HG02588 (cell line): ENCODE data around the gene PDE4D.
"Not testable (repeated sequence)": the region's sequence is repeated elsewhere in the genome, so short reads cannot be mapped to it uniquely, and the experiment has no call there.

Experiments used
- ATAC-seq: cut with Tn5 transposase; IDR thresholded peaks from one replicate; pipeline ENCODE4 v1.9.1; 2021; ENCODE audit warnings: mild to moderate bottlenecking, moderate library complexity; ENCODE audit not compliant: unreplicated experiment

The PDE4D gene

DNA sequence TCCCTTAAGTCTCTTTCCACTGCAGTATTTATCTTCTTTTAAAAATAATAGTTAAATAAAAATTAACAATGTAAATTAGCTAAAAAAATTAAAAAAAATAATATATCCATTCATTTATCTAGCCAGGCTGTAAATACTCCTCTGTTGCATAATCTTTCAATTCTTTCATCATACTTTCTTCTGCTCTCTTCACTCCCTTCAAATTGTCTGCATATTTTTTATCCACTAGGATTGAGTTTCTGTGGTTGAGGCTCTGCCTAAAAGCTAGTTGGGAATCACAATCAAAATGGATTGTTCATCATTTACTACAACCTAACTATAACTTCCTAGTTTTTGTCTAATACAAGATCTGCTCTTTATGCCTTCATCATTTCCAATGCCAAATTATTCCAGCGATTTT lies 182.2 kb downstream of the PDE4D start:
- no peak for ATAC-seq

DNA sequence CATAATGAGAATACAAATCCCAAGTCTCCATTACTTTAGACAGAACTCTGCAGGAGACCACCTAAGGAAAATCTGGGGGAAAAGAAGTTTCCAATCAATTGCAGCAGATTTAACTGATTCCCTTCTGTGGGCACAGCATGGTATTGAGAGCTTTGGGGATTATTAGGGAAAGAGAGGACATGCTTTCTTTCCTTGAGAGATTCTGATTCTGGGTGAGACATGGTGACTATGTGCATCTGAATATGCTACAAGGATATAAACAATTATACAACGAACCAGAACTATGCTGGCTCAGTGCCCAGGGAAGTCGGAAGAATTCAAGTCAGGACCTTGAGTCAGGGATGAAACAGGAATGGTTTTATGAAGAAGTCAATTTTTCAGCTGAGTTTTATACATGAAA lies 183.7 kb downstream of the PDE4D start:
- ATAC-seq: no peak

DNA sequence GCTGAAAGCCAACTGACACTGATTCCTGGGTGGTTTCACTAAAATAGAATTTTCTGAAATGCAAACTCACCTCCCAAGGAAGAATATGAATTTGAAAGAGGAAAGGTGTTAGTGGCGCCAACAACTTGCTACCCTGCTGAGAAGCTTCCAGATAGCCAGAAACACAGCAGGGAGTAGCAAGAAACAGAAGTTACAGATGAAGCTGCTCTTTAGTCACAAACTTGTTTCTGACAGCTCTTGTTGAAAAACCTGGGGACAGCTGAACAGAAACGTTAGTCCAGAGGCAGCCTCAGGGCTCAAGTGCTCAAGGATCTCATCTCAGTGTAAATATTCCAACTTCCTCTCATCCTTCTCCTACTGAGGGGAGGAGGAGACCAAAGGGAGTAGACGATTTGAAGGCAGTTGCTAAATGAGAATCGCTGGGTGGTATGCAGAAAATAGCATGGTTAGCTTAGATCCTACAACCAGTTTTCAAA lies 184.1 kb downstream of the PDE4D start:
- no peak for ATAC-seq

DNA sequence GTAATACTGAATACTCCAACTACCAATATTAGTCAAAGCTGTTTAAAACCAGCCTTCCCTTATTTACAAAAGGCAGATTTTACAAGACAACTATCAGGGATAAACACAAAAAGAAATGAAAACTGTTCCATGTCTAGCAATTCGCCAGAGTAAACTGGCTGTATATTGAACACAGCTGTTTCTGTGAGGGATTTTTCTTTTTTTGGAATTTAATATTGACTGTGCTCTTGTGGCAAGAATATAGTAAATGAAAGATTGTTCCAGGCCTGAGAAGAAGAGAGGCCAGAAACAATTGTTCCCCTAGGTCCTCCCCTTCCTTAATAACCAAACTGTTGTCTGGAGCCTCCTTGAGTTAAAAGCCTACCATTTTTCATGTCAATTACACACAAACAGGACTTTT lies 188.6 kb downstream of the PDE4D start:
- ATAC-seq: no peak

DNA sequence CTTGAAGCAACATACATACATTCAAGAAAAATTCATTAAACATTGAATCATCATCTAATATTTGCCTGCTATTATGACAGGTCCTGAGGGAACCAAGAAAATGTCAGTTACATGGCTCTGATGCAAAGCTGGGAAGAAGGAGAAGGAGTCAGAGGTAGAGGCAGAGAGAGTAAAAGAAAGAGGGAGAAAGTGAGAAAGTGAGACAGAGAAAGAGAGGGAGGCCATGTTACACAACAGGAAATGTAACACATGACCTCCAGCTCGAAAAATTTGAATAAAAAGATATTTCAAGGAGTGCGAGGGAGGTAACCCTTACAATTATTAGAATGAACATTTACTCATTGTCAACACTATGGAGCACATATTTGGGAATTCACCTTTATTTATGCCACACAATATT lies 189.7 kb downstream of the PDE4D start:
- ATAC-seq: no peak

DNA sequence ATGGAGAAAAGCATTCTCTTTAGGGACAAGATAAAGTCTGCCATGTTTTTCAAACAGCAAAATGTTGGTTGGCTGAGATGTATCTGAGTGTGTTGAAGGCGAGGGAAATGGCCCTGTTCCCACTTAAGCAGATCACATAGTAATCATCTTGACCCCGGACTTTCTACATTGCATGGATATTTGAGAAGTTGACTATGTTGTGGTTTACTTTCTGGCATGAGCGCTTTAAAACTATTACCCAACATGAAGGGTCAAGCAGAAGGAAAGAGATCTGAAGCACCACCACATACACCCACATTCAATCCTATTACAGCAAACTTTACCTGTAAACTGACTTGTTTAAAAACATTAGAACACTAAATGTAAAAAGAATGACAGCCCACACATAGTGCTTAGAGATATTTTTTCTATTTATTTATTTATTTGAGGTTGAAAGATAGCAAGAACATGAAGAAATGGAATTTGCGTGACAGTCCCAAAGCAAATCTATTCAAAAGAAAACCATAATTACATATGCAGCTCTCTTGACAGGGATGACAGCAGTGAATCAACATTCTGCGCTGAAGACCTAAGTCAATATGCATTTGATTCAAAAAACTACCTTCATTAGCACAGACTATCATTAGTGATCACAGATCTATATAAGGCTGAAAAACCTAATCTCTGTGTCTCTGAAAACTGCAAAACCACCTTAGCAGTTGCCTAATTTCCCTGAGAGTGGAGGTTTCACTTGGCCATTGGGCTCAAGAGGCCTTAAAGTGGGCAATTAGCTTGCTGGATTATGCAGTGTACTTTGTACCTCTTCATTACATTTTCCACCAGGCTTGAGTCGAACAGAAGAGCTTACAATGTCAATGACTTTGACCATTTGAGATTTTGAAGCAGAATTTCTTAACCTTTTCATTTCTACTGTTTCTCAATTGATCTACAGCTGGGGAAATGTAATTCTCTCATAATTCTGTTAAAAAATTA lies 195.0 kb downstream of the PDE4D start:
- ATAC-seq: no peak

DNA sequence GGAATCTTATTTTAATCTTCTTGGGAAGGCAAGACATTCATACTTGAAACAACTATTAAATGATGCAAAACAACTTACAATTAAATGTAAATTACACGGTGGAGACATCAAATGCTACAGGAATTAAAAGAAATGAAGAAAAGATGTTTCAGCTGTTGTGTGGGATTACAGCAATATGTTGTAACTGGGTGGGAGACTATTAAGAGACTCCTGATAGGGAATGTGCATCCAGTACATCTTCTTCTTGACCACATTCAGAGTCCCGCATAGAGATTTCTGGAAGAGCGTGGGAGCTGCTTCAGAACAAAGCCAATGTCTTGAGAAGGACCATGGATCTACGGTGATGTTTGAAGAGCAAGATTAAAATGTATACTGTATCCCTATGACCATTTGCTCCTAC lies 199.1 kb downstream of the PDE4D start:
- ATAC-seq: no peak

DNA sequence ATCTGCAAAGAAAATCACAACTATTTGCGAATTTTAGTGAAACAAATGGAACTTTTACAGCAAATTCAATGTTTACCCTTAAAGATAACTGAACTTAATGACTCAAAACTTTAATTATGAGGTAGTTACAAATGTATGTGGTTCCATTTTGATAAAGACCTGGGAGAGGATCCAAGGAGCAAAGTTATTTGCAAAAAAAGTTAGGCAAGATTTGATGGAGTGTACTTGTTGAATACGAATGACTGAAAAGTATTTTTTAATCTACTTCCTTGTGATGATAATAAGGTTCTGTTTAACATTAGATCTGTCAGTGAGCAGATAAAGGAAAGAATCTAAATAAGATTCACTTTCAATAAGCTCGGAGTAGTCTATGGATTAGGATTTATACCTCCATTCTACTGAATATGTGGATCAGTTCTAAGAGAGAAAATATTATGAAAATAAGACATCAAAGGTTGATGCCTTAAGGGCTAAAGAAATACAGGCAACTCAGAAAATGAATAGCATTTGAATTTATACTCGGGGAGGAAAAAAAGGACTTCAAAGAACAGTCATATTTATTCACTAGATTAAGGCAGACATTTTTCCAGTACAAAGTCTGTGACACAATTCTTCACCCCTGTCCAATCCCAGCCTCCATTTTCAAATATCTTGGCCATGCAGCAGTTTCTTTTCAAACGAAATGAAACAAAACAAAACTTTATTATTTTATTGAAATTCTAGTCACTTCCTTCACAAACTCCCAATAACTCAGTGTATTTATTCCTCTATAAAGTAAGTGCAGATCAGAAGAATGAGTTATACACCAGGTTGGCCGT lies 199.8 kb downstream of the PDE4D start:
- no peak for ATAC-seq

DNA sequence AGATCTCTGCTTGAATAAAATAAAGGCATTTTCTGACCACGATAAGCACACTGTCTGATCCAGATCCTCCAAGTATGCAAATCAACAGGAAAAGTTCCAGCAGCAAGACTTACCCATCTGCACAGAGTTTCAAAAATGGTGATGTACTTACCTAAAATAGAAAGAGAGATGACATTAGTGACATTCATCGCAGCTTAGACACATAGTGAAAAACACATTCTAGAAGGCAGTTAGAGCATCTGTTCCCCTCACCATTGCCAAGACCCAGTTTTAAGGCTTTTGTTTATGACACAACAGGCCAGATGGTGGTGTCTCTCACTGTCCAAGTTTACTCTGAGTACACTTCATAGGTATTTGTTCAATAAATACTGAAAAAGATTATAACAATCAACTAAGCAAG lies 207.7 kb downstream of the PDE4D start:
- peak; percentile 82 for ATAC-seq

DNA sequence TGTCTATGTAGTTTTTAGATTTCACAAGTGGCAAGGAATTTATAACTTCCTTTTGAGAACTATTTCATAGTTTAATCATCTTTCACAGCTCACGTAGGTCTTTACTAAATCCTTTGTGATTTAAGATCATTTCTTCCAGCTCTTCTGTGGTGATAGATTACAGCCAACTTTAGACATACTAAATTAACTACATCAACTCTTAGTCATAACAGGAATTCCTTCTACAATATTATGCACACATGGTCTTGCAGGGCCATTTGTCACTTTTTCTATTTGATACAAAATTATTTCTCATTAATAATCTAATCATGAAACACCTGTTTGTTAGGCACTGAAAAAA lies 208.4 kb downstream of the PDE4D start:
- no peak for ATAC-seq

DNA sequence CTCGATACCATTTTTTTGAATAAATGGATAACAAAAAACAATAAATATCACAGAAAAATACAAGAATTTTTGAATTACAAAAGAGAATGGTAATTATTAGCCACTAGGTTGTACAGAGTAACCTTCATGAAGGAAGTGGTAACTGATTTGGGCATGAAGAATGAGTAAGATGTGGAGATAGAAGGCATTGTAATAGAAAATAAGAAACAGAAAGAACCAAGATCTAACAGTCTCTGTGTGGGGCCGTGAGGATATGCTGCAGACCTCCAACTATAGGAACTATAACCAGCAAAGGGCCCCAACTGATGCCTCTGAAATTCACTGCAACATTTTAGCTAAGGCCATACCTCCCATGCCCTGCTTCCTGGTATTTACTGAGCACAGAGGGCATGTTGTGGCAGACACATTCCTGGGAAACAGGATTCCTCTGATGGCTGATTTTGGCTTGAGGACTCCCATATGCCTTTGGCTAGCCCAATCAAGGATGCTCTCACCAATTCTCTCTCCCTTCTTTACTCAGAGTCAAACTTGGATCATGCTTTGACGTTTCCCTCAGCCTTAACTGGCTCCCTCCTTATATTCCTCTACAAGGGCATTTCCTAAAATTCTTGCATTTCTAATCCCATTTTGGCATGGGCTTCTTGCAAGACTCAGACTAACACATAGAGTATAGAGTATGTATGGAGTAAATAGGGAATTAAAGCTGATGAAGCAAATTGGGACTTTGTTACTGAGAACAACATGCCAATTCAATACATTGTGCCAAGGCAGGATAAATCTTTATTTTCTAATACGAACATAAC lies 208.9 kb downstream of the PDE4D start:
- ATAC-seq: no peak

DNA sequence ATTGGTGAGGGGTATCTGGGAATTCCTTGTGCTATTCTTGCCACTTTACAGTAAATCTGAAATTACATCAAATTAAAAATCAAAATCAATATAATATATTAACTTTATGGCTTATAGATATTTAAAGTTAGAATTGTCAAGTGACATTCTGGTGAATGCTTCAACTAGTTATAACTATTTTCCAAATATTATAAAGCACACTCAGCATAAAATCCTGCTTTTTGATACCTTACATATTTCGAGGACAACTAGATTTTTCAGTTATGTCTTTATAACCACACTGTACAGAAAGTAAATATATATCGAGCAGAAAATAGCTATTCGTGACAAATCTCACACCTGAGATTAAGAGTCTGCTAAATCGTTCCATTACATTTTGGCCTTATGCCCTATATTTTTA lies 210.2 kb downstream of the PDE4D start:
- no peak for ATAC-seq

DNA sequence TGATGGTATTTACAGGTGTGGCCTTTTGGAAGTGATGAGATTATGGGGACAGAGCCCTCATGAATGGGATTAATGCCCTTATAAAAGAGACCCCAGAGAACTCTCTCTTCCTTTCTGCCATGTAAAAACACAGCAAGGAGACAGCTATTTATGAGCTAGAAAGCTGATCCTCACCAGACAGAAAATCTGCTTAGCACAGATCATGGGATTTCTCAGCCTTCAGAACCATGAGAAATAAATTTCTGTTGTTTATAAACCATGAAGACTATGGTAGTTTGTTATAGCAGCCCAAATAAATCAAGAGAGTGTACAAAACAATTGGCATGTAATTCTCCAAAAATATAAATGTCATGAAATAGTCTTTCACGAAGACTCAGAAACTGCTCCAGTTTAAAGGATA lies 211.0 kb downstream of the PDE4D start:
- no peak for ATAC-seq

DNA sequence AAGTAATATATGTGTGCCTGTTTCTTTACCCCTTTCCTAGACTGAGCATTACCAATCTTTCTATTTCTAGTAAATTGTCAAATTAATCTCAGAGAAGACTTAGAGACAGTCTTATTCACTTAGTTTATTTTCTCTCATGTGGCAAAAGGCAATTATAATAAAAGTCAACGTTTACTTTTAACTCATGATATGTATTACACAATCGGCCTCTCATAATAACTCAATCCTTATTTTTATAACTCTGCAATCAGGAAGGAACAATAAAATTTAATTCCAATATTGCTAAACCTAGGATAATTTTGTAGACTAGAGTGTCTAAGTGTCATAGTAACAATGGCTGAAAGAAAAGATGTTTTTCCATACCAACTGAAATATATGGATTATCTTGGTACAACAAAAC lies 214.6 kb downstream of the PDE4D start:
- no peak for ATAC-seq

DNA sequence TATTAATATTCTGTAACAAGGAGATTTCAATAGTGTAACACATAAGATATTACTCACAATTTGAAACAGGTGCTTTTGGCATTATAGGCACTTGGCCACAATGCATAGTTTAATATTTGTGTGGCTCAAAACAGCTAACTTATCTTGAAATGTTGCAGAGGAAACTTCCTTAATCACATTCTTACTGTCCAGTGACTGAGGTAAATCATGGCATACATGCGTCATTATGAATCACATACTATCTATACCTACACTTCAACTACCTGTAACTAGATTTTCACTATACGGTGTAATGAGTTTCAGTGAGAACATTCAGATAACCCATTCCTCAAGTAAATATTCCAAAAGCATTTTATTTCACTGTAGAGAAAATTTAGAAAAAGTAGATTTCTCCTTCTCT lies 218.8 kb downstream of the PDE4D start:
- no peak for ATAC-seq

DNA sequence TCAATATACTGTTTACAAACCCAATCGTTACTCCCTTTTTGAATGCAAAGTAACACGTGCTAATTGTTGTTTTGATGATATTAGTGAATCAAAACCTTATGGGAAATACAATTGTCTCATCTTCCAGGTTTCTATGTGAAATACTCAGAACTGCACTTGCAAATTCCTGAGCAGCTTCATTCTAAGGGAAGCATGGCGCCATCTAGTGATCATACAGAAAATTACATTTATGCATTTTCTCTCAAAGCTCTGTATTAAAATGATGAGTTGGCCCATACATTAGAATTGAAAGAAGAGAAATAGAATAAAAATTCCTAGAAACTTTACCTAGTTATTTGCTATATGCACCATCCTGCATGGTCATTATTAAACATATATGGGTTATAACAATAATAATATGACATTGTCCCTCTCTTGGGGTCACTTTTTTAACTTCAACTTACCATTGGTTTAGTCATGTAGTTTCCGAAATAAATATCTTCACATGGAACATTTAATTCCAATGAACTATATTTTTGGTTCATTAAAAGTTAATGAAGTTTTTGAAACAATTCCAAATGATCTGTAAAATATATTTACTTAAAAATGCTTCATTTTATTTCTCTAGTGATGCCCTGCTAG lies 220.0 kb downstream of the PDE4D start:
- no peak for ATAC-seq

DNA sequence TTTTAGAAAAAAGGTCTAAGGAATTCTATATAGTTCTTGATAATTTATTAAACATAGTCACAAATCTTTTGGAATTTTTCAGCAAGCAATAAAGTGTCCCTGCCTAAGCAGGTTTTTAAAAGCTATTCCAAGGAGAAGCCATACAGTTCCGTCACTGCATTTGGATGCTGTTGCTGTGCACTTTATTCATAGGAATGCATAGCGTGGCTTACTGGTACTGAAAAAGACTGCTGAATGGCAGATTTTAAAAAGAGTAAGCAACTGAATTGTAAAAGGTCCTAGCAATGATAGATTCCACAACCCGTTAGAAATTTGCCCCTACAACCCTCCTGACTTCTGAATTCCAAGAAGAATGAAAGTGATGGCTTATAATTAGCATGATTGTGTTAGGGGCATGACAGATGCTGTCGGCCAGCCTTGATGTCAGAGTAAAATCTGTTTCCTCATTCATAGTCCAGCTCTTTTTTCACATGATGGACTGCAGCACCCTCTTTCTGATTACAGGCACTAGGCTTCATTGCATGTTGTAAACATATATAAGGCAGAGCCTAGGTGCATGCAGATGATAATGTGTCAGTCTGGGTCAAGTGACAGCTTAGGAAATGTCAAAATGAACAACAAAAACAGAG lies 227.0 kb downstream of the PDE4D start:
- ATAC-seq: no peak

DNA sequence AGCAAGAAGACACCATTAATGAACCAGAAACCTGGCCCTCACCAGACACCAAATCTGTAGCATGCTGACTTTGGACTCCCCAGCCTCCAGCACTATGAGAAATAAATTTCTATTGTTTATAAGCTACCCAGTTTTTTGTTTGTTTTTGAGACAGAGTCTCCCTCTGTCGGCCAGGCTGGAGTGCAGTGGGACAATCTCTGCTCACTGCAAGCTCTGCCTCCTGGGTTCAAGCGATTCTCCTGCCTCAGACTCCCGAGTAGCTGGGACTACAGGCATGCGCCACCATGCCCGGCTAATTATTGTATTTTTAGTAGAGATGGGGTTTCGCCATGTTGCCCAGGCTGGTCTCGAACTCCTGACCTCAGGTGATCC lies 227.7 kb downstream of the PDE4D start:
- not testable (repeated sequence) for ATAC-seq

DNA sequence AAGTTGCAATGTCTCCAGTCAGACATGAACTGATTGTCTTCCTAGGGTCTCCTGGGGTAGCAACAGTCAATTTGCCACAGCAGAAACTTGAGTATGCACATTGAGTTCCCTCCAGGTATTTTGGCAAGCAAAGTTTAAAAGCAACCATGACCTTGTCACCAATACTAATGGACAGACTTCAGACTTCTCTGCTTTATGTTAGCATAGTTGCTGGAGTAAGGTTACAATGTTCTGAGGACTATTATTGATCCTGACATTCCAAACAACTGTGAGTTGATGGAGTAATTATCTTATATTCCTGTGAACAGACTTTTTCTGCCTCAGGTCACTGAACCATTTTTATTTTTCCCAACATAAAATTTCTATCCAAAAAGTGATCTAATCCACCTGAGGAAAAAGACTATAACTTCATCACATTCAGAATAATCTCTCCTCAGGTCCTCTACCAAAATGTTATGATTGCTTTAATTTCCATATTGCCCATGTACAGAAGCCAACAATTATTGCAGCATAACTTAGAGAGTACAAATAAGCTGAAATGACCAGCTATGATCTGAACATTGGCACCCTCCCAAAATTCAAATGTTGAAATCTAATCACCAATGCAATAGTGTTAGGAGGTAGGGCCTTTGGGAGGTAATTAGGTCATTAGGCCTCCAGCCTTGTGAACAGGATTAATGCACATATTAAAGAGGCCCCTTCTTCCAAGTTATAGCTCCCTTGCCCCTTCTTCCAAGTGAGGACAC lies 228.3 kb downstream of the PDE4D start:
- no peak for ATAC-seq
